GM06990 (cell line): ENCODE data around the gene CREG1.

Source experiments
- DNase-seq: peaks from one replicate; pipeline ENCODE4 v3.0.0-alpha.2; 2011; ENCODE audit not compliant: insufficient read length; ENCODE audit errors: extremely low read depth
- H3K27me3 ChIP-seq: replicated peaks from 2 replicates; pipeline ENCODE4 v1.6.0; 2011; ENCODE audit warnings: low read length; ENCODE audit not compliant: control insufficient read depth, insufficient read depth
- H3K36me3 ChIP-seq: 2 replicates; pipeline ENCODE4 v1.5.1; 2011; ENCODE audit warnings: low read length; ENCODE audit not compliant: control insufficient read depth, insufficient read depth
- H3K4me3 ChIP-seq: replicated peaks from 2 replicates; pipeline ENCODE4 v1.5.1; 2011; ENCODE audit warnings: low read depth, mild to moderate bottlenecking, control low read depth, low read length
- TF ChIP-seq, protein P1 (sequence below): IDR thresholded peaks from 2 replicates; pipeline ENCODE4 v1.5.1; 2011; ENCODE audit warnings: low read length, control low read depth, mild to moderate bottlenecking, inconsistent platforms; ENCODE audit not compliant: insufficient read depth, poor library complexity, severe bottlenecking

CREG1 gene

DNA sequence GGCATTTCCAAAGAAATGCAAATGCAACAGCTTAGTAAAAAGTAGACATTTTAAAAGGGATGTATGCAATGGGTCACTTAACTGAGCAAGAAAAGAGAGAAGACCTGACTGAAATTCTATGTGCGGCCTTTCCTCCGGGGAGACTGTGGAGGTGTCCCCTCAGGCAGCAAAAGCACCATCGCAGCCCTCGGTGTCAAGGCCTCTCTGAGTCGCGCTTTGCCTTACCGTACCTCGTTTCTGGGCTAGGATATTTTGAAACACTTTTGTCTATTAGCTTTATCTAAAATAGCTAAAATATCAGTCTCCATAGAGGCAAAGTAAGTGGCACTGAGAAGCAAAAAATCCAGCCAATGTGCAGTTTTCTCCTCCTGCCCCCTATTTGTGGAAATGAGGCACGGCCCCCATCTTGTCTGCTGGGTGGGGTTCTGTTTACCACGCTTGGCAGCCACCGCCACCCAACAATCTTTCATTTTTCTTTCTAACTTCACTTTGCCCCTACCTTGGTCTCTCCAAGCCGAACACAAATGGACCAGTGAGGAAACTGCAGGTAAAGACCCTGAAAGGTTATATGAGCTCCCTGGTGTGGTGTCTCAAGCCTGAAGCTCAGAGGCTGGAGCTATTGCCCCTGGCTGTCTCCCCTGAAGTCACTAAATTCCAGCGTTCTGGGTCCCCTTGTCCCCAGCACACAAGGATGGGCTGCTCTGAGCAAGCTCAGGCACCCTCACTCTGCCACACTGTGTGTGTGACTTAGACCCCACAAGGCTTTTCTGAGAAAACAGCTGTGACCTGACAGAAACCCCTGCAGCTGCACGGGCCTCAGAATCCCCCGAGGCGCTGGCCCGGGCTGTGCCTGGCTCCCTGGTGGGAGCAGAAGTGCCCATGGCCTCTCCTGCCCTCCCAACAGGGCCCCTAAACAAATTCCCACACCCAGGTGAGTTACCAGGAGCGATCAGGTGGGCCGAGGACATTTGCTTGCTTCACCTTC lies 36.9 kb downstream of the CREG1 start:
- no peak for DNase-seq
- H3K4me3 ChIP-seq = no peak overlapping the region
- no peaks in the 10 kb centered on the region for H3K36me3 ChIP-seq
- TF ChIP-seq, protein P1, sequence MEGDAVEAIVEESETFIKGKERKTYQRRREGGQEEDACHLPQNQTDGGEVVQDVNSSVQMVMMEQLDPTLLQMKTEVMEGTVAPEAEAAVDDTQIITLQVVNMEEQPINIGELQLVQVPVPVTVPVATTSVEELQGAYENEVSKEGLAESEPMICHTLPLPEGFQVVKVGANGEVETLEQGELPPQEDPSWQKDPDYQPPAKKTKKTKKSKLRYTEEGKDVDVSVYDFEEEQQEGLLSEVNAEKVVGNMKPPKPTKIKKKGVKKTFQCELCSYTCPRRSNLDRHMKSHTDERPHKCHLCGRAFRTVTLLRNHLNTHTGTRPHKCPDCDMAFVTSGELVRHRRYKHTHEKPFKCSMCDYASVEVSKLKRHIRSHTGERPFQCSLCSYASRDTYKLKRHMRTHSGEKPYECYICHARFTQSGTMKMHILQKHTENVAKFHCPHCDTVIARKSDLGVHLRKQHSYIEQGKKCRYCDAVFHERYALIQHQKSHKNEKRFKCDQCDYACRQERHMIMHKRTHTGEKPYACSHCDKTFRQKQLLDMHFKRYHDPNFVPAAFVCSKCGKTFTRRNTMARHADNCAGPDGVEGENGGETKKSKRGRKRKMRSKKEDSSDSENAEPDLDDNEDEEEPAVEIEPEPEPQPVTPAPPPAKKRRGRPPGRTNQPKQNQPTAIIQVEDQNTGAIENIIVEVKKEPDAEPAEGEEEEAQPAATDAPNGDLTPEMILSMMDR = no peak
- no peaks in the 10 kb centered on the region for H3K27me3 ChIP-seq

DNA sequence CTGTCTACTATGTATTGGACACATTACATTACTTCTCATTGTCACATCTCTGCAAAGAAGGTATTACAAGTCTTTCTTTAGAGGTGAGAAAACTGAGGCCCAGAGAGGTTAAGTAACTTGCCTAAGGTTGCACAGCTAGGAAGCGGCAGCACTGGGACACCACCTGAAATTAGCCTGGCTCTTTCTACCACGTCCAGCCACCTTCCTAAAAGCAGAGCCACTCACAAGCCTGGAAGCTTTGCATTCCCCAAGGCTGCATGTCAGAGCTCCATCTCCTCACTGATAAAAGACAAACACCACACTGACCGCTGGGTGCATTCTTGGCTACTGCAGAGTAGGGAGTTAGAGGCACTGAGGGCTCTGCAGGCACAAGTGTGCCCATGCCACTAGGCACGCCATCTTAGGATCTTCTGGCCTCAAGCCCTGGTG lies 37.7 kb downstream of the CREG1 start:
- Histone ChIP-seq H3K27me3 (no peaks in the 10 kb centered on the region), H3K4me3 (no peak overlapping the region), H3K36me3 (no peaks in the 10 kb centered on the region)
- DNase-seq = no peak
- TF ChIP-seq, protein P1 = no peak

DNA sequence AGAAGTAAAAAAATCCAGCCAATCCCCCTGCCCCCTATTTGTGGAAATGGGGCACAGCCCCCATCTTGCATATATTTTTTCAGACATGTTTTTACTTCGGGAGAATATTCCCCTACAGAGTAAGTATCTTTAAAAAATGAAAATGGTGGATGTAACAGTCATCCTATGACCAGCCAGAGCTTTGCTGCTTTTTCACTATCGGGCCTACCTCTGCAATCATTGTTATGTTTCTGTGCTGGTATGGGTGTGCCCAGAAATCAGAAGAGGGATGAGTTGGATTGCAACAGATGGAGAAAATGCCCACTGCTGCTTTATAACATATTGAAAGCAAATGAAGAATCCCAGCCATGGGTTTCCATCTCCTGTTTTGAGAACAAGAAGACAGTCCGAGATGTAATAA lies 38.1 kb downstream of the CREG1 start:
- Histone ChIP-seq H3K27me3 (no peaks in the 10 kb centered on the region), H3K36me3 (no peaks in the 10 kb centered on the region), H3K4me3 (no peak overlapping the region)
- TF ChIP-seq, protein P1 = no peak
- no peak for DNase-seq

DNA sequence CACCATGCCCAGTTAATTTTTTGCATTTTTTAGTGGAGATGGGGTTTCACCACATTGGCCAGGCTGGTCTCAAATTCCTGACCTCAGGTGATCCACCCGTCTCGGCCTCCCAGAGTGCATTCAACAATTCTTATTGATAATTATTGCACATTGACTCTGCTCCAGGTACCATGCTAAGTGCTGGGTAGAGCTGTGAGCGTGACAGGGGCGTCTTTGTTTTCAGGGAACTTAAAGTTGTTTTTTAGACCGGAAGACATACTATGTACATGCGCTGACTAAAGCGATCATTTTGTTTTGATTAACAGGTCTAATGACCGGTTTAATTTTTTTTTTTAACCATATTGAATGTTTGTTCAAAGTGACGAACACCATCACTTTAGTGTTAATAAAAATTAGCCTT lies 39.3 kb downstream of the CREG1 start:
- DNase-seq = no peak
- Histone ChIP-seq H3K4me3 (no peak overlapping the region), H3K27me3 (no peaks in the 10 kb centered on the region), H3K36me3 (no peaks in the 10 kb centered on the region)
- TF ChIP-seq, protein P1 = no peak

DNA sequence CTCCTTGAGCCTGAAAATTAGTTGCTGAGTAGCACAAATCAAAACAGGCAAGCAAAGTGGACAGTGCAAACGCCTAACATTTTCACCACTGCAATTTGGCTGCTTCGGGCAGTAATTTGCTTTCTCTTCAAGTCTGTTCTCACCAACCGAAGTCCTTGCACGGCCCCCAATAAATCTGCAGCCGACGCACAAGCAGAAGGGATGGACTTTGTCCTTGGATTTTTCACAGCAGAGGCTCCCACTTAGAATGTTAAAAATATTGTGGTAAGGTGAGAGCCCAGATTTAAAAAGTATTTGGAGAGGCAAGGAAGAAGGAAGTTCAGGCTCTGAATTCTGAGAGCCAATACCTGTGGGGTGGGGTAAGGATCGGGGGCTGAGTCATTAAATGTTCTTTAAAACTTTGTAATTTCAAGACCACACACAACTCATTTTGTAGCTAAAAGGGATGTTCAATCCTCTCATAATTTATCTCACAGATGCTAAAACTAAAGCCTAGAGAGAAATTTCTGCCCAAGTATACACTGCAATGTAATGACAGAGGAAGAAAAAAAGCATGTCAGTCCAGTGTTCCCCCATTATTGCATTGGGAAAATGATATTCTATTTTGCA lies 41.4 kb downstream of the CREG1 start:
- no peak overlapping the region for H3K4me3 ChIP-seq

More for the DNA sequence above, 41.4 kb downstream of the CREG1 start:
- H3K27me3 ChIP-seq = no peaks in the 10 kb centered on the region
- DNase-seq = no peak
- TF ChIP-seq, protein P1 = no peak
- H3K36me3 ChIP-seq = no peaks in the 10 kb centered on the region
